Kidney glomerular epithelial cell (primary cell): ENCODE measurements around the gene SAMD13.
A peak's percentile ranks its signal among the peaks of the same experiment; 100 is the strongest.

ENCODE experiments used
- DNase-seq: peaks from one replicate; lab custom pipeline; 2025; lab: John Stamatoyannopoulos, UW

Gene SAMD13

DNA sequence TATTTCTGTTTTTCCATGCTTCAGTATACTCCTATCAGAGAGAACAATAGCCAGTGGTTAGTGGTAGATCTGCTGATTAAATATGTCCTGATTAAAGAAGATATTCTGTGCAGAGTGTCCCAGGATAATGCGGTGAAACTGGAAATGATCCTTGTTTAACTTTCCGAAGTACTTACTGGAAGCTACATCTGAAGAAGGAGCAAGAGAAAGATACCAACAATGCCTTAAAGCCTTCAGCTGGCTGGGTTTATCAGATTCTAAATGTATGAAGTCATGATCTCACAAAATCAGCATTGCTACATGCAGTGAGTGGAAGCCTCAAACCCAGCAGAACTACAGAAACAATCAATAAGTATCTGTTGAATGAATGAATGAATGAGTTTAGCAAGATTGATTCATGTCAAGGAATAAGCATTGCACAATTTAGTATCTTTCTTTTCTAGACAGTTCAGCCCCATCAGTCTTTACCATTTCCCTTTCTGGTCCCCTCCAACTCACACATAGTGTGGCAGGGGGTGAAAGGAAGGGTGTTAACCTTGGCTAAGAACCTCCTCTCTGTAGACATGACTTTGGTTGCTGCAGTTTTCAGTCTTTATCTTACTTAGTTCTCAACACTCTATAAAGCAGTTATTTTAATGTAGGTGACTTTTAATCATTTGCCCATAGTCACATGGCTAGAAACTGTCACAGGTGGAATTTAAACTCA lies 72.1 kb downstream of the SAMD13 start:
- DNase-seq, result no peak

DNA sequence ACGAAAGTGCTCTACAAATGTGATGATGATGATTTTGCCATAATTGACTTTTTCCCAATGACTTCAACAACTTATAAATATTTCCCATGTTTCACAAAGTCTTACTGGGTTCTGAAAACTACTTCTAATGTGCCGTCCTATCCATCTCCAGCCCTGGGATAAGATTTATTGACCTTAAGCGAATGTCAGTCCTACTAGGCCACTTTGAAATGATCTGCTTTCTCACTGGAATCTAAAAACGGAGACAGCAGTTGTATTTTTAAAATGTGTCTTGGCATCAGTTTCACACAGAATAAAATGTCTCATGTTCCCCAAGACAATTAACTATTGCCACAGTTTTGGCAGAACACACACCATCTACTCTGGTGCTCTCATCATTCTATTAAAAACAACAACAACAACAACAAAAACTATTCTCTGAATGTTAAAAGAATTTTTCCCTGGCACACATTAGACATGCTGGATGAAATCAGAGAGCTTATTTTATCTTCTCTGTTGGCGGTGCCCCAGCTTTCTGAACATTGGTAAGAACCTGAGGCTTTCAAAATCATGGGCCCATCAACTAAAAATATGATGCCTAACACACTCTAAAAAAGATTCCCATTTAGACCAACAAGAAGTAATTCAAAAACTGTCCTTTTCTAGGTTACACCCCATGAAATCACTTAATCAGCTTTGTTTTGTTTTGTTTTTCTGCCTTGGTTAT lies 73.6 kb downstream of the SAMD13 start:
- no peak for DNase-seq

DNA sequence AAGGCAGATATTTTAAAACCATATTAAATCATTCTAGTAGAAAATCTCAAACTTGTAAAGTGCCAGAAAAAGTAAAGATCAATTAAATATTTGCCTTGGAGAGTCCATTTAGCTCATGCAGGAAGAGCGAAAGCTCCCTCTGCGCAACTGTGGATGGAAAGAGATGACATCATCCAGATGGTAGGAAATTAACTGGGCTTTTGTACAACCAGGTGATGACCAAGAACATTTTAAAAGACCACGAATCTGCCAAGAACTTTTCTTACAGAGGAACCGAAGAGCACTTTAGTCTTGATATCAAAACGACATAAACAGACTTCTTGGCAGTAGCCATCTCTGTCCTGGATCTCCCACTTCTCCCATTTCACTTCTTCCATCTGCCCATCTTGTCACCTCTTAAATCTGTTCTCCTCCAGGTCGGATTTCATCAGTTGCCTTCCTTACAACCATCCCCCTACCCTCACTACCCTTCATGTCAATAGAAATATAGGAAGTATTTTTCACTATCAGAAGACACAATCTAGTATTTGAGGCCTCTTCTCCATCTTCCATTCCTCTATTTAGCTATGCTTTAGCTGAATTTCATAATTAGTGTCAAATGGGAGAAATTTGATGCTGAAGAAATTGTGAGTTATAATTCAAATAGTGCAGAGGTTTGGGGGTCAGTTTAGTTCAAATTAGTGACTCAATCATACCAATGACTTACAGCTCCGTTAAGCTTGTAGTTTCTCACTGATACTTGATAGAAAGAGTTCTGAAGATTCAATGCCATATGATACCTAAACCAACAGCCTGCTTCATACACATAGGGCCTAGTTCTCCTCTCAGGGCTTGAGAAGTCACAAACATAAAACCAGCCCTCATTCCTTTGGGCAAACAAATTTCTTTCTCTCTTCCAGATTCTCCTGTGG lies 74.7 kb downstream of the SAMD13 start:
- DNase-seq, result no peak

DNA sequence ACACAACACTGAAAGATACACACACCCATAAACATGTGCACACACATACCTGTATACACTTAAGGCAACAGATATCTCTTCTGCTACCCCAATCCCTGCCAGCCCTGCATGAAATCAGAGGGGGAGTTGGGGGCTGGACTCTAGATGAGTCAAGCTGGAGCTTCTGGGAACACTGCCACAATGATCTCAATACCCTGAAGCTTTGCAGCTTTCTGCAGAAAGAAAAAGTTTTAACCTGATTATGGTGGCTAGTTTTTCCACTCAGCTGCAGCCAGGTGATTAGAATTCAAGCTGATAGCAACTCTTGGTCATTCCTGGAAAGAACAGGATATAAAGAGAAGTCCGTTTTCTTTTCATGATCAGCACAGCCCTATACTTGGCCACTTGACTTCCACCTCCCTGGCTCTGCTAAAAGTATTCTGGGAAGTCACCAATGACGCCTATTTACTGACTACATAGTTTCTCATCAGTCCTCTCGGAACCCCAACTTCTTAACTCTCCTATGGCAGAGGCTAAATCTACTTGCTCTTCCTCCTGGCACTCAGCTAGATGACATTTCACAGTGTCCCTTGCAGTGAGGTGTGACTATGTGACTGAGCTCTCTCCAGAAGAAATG lies 76.1 kb downstream of the SAMD13 start:
- peak; percentile 27 for DNase-seq

DNA sequence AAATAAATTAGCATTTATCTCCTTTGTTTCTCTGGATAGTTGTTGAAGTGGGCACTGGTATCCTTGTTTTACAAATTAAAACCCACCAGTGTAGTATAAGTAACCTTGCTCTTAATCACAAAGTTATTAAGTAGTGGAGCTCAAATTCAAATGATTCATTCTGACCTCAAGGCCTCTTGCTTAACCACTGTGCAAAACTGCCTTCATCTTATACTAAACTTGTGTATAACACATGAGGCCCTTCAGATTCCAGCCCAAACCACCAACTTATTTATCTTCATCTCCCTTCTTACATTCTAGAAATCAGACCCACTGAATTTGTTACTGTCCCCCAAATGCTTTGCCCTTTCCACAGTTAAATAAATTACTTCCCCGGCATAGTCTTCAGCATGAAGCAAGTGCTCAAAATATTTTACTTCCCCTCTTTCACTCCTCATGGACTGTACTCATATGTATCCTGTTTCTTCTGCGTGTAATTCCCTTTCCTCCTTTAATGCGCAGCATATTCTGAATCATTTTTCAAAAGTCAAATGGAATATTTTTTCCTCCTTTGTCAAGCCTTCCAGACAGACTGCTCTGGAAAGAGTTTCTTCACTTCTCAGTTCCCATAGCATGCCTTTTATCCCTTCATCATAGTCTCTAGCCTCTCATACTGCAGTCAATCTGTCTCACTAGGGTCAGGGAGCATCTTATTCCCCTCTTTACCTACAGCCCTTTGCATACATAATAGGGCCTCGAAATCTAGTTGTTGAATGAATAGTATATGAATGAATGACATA lies 77.8 kb downstream of the SAMD13 start:
- DNase-seq, result peak; percentile 43

DNA sequence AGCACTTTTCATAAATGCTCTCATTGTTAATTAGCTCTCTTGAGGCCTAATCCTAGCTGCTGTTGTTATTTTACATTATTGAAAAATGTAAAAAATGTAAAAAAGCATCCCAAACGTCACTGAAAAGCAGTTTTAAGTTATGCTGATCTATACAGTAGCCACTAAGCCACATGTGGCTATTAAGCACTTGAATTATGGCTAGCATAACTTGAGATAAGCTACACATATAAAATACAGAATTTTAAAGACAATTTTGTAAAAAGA lies 78.3 kb downstream of the SAMD13 start:
- DNase-seq, result no peak

DNA sequence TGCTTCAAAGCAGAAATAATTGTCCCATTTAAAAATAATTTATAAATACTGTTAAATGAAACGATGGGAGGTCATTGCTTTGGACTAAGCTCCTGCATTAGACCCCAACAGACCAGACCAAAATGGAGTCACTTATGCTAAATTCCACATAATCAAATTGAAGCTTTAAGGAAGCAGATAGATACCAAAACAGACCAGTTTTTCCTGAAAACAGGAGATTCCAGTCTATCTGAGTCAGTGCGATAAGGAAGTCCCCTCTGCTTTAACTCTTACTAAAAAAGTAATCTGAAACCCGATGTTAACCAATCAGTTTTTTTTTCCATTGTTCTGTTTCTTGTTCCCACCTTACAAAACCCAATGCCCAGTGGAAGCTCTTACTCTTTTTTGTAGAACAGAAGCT lies 80.6 kb downstream of the SAMD13 start:
- no peak for DNase-seq

DNA sequence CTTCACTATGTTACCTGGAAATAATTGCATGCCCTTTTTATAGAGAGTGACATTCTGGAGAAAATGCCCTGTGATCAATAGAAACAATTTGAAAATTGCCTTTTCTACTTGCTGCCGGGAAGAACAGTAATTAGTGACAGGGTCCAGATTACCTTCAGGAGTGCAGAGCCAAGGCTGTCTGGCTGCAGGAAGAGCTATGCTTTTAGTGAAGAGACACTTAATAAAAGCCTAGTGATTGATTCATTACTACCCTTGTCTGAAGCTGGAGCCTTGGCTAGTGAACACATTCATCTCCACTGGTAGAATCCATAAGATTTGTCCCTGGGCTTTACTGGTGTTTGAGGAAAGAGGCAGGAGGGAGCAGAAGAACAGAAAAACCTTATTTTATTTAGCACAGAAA lies 83.8 kb downstream of the SAMD13 start:
- DNase-seq, result no peak

DNA sequence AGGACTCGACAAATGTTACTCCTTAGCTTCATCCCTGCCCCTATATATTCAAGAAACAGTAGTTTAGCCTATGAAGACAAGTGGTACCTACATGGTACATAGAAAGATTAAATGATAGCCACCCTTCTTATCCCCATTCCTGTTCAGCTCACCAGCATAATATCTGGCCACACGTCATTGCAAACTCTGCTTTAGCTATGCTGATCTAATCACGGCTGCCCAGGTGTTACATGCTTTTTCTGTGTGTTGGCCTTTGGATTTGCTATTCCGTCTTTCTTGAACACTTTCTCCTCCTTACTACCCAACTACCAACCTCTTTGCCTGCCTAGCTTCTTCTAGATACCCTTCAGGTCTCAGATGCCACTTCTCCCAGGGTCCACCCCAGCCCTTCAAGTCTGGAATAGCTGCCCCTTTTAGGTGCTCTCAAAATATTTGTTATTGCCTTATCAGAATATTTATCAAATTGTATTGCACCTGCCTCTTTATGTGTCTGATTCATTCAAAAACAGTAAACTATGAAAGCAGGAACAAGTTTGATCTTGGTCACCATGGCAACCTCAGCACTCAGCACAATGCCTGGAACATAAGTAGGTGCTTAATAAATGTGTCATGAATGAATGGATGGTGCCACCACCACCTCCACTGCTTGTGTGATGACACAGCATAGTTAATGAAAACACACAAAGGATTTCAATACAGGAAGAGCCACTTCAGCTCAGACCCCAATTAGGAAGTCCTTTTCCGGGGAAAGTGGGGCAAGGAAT lies 85.4 kb downstream of the SAMD13 start:
- DNase-seq, result no peak

DNA sequence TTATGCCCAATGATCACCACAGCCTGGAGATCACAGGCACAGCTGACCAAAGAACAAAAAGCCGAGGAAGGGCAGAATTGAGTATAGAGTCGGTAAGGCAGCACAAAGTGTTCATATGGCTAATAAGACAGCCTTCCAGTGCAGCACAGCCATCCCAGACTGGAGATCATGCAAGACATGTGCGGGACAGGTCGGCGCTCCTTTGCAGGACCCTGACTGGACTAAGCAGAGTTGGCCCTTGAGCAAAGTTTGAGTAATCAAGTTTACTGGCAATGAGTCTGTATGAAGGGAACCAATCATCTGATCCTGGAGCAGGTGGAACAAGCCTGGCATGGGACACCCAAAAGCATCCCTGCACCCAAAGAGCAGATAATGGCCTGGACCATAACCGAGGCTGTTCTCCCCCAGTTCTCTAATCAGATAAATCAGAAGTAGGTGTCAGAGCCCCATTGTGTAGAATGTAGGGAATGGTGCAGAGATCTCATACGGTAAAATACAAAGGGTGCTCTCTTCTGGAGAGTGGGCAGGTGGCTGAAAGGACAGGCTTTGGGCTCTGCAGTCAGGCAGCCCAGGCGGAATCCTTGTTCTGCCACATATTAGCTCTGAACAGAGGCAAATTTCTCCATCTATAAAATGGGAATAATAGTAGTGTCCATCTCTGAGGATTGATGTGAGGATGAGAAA lies 86.1 kb downstream of the SAMD13 start:
- no peak for DNase-seq

DNA sequence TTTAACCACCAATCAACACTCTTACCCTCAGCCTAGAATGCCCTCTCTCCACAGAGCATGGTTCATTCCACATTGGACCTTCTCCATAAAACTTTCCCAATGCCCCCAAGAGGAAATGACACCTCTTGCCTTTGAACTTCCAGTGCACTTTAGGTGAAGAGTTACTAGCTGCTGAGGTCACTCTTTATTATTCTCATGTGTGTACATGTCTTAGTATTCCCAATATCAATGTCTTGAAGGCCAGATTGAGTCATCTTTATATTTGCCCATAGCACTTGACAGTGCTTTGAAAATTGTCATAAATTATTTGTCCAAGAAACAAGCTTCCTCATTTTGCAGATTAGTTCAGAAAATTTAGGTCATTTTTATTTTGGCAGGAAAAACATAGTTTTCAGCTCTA lies 88.7 kb downstream of the SAMD13 start:
- DNase-seq, result no peak

DNA sequence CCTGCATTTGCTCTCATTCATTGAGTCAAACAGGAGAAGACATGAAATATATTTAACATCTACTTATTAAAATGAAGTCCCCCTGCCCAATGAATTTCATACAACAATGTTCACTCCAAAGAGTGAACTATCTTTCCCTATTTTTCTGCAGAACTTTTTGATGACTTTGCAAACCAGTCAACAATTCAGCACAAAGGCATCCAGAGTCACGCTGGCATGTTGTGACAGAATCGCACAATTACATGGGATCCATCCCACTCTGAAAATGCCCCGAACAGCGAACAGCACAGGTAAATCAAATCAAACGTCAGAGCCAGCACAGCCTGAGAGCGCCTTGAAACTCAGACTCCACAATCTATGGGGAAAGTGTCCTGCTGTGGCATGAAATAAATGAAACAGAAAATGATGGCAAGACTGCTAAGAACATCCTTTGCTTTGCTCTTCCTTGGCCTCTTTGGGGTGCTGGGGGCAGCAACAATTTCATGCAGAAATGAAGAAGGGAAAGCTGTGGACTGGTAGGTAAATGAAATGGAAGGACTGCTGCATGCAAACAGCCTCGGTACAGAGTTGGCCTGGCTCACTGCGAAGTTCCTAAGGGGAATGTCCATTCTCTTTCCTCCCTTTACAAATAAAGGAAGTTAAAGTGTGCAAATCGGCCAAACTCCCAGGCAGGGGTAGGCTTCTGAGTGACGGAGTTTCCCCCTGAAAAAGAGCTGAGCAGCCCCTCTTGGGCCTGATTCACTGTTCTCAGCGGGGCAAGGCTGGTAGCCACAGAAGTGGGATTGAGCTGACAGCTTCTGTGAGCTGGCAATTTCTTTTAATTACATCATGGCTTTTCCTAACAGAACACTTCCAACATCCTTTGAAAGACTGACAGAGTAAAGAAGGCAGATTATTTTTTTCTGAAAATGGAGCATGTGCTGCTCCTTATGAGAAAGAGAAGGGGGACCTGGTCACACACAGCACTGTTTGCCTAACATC lies 97.0 kb downstream of the SAMD13 start, which contains the start of gene DNASE2B:
Gene DNASE2B (plus strand): TSS at position 310 of the 981 bp plus-strand sequence. CDS start 81 bp downstream, at position 391.
- DNase-seq, result no peak
